OCI-LY3 (cell line): ENCODE measurements around the gene NGEF.

Experiments used
- H2AFZ ChIP-seq: fragments of 200-600, 300-600 bp; shearing (Covaris generic); 2 replicates; pipeline ENCODE4 v1.6.0; 2014; ENCODE audit warnings: antibody characterized with exemption, low read depth, low read length
- H3K27ac ChIP-seq: fragments of 200-600, 300-600 bp; sonication (generic); 2 replicates; pipeline ENCODE4 v1.5.1; 2014; ENCODE audit warnings: mild to moderate bottlenecking, low read length, moderate library complexity, mixed read lengths
- H3K27me3 ChIP-seq: fragments of 200-600, 300-600 bp; sonication (generic); 2 replicates; pipeline ENCODE4 v1.6.1; 2014; ENCODE audit warnings: low read depth, low read length, mixed read lengths
- H3K36me3 ChIP-seq: fragments of 200-600, 300-600 bp; sonication (generic); replicated peaks from 2 replicates; pipeline ENCODE3; 2014; ENCODE audit warnings: low read depth, low read length, mixed read lengths
- H3K4me1 ChIP-seq: fragments of 300-600, 200-600 bp; sonication (generic); 2 replicates; pipeline ENCODE4 v1.6.1; 2014; ENCODE audit warnings: low read length, mixed read lengths
- H3K4me2 ChIP-seq: fragments of 200-600, 300-600 bp; sonication (generic); 2 replicates; pipeline ENCODE4 v1.6.1; 2014; ENCODE audit warnings: low read length, mixed read lengths
- H3K4me3 ChIP-seq: fragments of 300-600, 200-600 bp; sonication (generic); 2 replicates; pipeline ENCODE4 v1.5.1; 2014; ENCODE audit warnings: antibody characterized with exemption, mild to moderate bottlenecking, low read length, moderate library complexity
- H3K79me2 ChIP-seq: fragments of 300-600, 200-600 bp; shearing (Covaris generic); 2 replicates; pipeline ENCODE4 v1.6.1; 2014; ENCODE audit warnings: mild to moderate bottlenecking, low read length, mixed read lengths
- H3K9ac ChIP-seq: fragments of 300-600, 200-600 bp; shearing (Covaris generic); 2 replicates; pipeline ENCODE4 v1.6.0; 2014; ENCODE audit warnings: mild to moderate bottlenecking, low read length, moderate library complexity
- H3K9me3 ChIP-seq: fragments of 200-600, 300-600 bp; shearing (Covaris generic); 2 replicates; pipeline ENCODE4 v1.6.1; 2014; ENCODE audit warnings: low read length, mixed read lengths; ENCODE audit not compliant: insufficient read depth
- H4K20me1 ChIP-seq: fragments of 200-600, 300-600 bp; sonication (generic); 2 replicates; pipeline ENCODE4 v1.6.1; 2016; ENCODE audit warnings: low read length, mixed read lengths; ENCODE audit not compliant: insufficient read depth
- CTCF ChIP-seq: fragments of 200-600, 300-600 bp; sonication (generic); IDR thresholded peaks from 2 replicates; pipeline ENCODE4 v1.5.1; 2014; ENCODE audit warnings: antibody characterized with exemption, low read length, low read depth
- EZH2phosphoT487 ChIP-seq: fragments of 200-600 bp; shearing (Covaris generic); IDR thresholded peaks from 2 replicates; pipeline ENCODE4 v1.6.1; 2018; ENCODE audit warnings: antibody characterized with exemption, mixed run types, low read depth

Gene NGEF

GRCh38 chr2:232928551-232929302 lies 84.3 kb downstream of the NGEF start:
- Histone ChIP-seq H3K4me2 (no peak overlapping the region), H2AFZ (no peak overlapping the region), H3K9ac (no peak overlapping the region), H3K9me3 (no peaks in the 10 kb centered on the region), H3K36me3 (no peaks in the 10 kb centered on the region), H3K4me1 (no peaks in the 10 kb centered on the region), H3K79me2 (no peaks in the 10 kb centered on the region), H3K27me3 (no peaks in the 10 kb centered on the region), H3K4me3 (no peak overlapping the region), H3K27ac (no peak overlapping the region), H4K20me1 (no peaks in the 10 kb centered on the region)
- TF ChIP-seq CTCF (no peak), EZH2phosphoT487 (no peak)

- no peaks in the 10 kb centered on the region for H3K4me1 ChIP-seq
- no peaks in the 10 kb centered on the region for H3K9me3 ChIP-seq
- no peak overlapping the region for H3K4me3 ChIP-seq
- H3K27me3 ChIP-seq: no peaks in the 10 kb centered on the region
- H4K20me1 ChIP-seq: no peaks in the 10 kb centered on the region
- no peak overlapping the region for H3K4me2 ChIP-seq
- no peak overlapping the region for H2AFZ ChIP-seq
- H3K36me3 ChIP-seq: no peaks in the 10 kb centered on the region
- no peak overlapping the region for H3K9ac ChIP-seq
- no peaks in the 10 kb centered on the region for H3K79me2 ChIP-seq
- no peak overlapping the region for H3K27ac ChIP-seq
- TF ChIP-seq CTCF (no peak), EZH2phosphoT487 (no peak)
Observed at GRCh38 chr2:232927793-232928550, 85.1 kb downstream of the NGEF start.

GRCh38 chr2:232927032-232927792 lies 85.8 kb downstream of the NGEF start:
- no peak for TF ChIP-seq CTCF
- no peak for TF ChIP-seq EZH2phosphoT487
- H3K9ac ChIP-seq: no peak overlapping the region
- no peaks in the 10 kb centered on the region for H4K20me1 ChIP-seq
- H2AFZ ChIP-seq: no peak overlapping the region
- H3K79me2 ChIP-seq: no peaks in the 10 kb centered on the region
- H3K4me1 ChIP-seq: no peaks in the 10 kb centered on the region
- H3K36me3 ChIP-seq: no peaks in the 10 kb centered on the region
- no peak overlapping the region for H3K4me2 ChIP-seq
- H3K27ac ChIP-seq: no peak overlapping the region
- H3K4me3 ChIP-seq: no peak overlapping the region
- no peaks in the 10 kb centered on the region for H3K9me3 ChIP-seq
- H3K27me3 ChIP-seq: no peaks in the 10 kb centered on the region

GRCh38 chr2:232926431-232926939 lies 86.6 kb downstream of the NGEF start:
- Histone ChIP-seq H3K4me2 (no peak overlapping the region), H3K79me2 (no peaks in the 10 kb centered on the region), H4K20me1 (no peaks in the 10 kb centered on the region), H3K36me3 (no peaks in the 10 kb centered on the region), H3K4me3 (no peak overlapping the region), H3K9me3 (no peaks in the 10 kb centered on the region), H2AFZ (no peak overlapping the region), H3K27me3 (no peaks in the 10 kb centered on the region), H3K4me1 (no peaks in the 10 kb centered on the region), H3K27ac (no peak overlapping the region), H3K9ac (no peak overlapping the region)
- no peak for TF ChIP-seq EZH2phosphoT487
- TF ChIP-seq CTCF: no peak
